Measurements from ENCODE around the gene AAMP. TPM values are rescaled to one million over a fixed set of nuclear protein-coding genes. Genes with fewer than 3 reads are reported as not detected.

AAMP gene
- total RNA-seq, 1 donor from 2014 or later: 82.2 TPM

GRCh38 chr2:218253232-218253625 is 16.7 kb downstream of the AAMP start:
- H3K27ac Mint-ChIP-seq: no peak overlapping the region
- no peaks in the 10 kb centered on the region for H3K9me3 Mint-ChIP-seq
- no peak for TF ChIP-seq CTCF (conservative IDR thresholded peaks at IDR 0.05)
- no peak overlapping the region for H3K4me3 Mint-ChIP-seq
- H3K27me3 Mint-ChIP-seq: no peaks in the 10 kb centered on the region
- no peaks in the 10 kb centered on the region for H3K4me1 Mint-ChIP-seq (ENCODE audit: unreplicated experiment)
- peaks cover 25% of the 10 kb centered on the region for H3K36me3 Mint-ChIP-seq
- no peak for DNase-seq (ENCODE audit: extremely low spot score, unreplicated experiment)

- DNase-seq (ENCODE audit: extremely low spot score, unreplicated experiment): no peak
- Mint-ChIP-seq H3K27ac (no peak overlapping the region), H3K4me3 (no peak overlapping the region), H3K9me3 (no peaks in the 10 kb centered on the region), H3K27me3 (no peaks in the 10 kb centered on the region), H3K4me1 (ENCODE audit: unreplicated experiment) (no peaks in the 10 kb centered on the region), H3K36me3 (peaks cover 28% of the 10 kb centered on the region)
- TF ChIP-seq CTCF (conservative IDR thresholded peaks at IDR 0.05): no peak
Measured at GRCh38 chr2:218252509-218253231, 17.3 kb downstream of the AAMP start.

GRCh38 chr2:218249691-218250090 is 20.2 kb downstream of the AAMP start:
- H3K9me3 Mint-ChIP-seq: no peaks in the 10 kb centered on the region
- peaks cover 23% of the 10 kb centered on the region for H3K36me3 Mint-ChIP-seq
- H3K27me3 Mint-ChIP-seq: no peaks in the 10 kb centered on the region
- no peak overlapping the region for H3K27ac Mint-ChIP-seq
- H3K4me3 Mint-ChIP-seq: no peak overlapping the region
- H3K4me1 Mint-ChIP-seq (ENCODE audit: unreplicated experiment): peaks cover 4% of the 10 kb centered on the region
- no peak for DNase-seq (ENCODE audit: extremely low spot score, unreplicated experiment)
- no peak for TF ChIP-seq CTCF (conservative IDR thresholded peaks at IDR 0.05)

GRCh38 chr2:218245214-218245613 is 24.7 kb downstream of the AAMP start:
- Mint-ChIP-seq H3K9me3 (no peaks in the 10 kb centered on the region), H3K4me3 (peak overlapping the region; percentile 65), H3K4me1 (ENCODE audit: unreplicated experiment) (peaks cover 8% of the 10 kb centered on the region), H3K27ac (peak overlapping the region; percentile 86), H3K36me3 (peaks cover 24% of the 10 kb centered on the region), H3K27me3 (no peaks in the 10 kb centered on the region)
- TF ChIP-seq CTCF (conservative IDR thresholded peaks at IDR 0.05): no peak
- no peak for DNase-seq (ENCODE audit: extremely low spot score, unreplicated experiment)

GRCh38 chr2:218244665-218245064 is 25.3 kb downstream of the AAMP start:
- Mint-ChIP-seq H3K36me3 (peaks cover 20% of the 10 kb centered on the region), H3K4me1 (ENCODE audit: unreplicated experiment) (peaks cover 8% of the 10 kb centered on the region), H3K4me3 (peak overlapping the region; percentile 65), H3K9me3 (no peaks in the 10 kb centered on the region), H3K27me3 (no peaks in the 10 kb centered on the region), H3K27ac (peak overlapping the region; percentile 86)
- TF ChIP-seq CTCF (conservative IDR thresholded peaks at IDR 0.05): no peak
- DNase-seq (ENCODE audit: extremely low spot score, unreplicated experiment): no peak
